OCI-LY7 (cell line): ENCODE measurements around the gene ADAMTSL3.

Experiments used
- EZH2phosphoT487 ChIP-seq: fragments of 200-600 bp; sonication (generic); IDR thresholded peaks from 2 replicates; pipeline ENCODE4 v1.6.1; 2018; ENCODE audit warnings: low read depth, borderline replicate concordance, mild to moderate bottlenecking, mixed run types, antibody characterized with exemption, low read length, moderate library complexity, mixed read lengths
- TF ChIP-seq, protein P1 (sequence below): fragments of 200-600 bp; sonication (generic); conservative IDR thresholded peaks from 2 replicates; pipeline ENCODE4 v1.5.1; 2014; ENCODE audit warnings: mild to moderate bottlenecking, antibody characterized with exemption, low read length, moderate library complexity, mixed read lengths

GRCh38 chr15:84016371-84016770 lies 362.4 kb downstream of the ADAMTSL3 start:
- TF ChIP-seq, protein P1, sequence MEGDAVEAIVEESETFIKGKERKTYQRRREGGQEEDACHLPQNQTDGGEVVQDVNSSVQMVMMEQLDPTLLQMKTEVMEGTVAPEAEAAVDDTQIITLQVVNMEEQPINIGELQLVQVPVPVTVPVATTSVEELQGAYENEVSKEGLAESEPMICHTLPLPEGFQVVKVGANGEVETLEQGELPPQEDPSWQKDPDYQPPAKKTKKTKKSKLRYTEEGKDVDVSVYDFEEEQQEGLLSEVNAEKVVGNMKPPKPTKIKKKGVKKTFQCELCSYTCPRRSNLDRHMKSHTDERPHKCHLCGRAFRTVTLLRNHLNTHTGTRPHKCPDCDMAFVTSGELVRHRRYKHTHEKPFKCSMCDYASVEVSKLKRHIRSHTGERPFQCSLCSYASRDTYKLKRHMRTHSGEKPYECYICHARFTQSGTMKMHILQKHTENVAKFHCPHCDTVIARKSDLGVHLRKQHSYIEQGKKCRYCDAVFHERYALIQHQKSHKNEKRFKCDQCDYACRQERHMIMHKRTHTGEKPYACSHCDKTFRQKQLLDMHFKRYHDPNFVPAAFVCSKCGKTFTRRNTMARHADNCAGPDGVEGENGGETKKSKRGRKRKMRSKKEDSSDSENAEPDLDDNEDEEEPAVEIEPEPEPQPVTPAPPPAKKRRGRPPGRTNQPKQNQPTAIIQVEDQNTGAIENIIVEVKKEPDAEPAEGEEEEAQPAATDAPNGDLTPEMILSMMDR, result no peak
- TF ChIP-seq EZH2phosphoT487, result no peak
